ENCODE measurements around the gene PAXIP1.
"Not testable (repeated sequence)": the region's sequence is repeated elsewhere in the genome, so short reads cannot be mapped to it uniquely, and the experiment has no call there.

Gene PAXIP1, protein sequence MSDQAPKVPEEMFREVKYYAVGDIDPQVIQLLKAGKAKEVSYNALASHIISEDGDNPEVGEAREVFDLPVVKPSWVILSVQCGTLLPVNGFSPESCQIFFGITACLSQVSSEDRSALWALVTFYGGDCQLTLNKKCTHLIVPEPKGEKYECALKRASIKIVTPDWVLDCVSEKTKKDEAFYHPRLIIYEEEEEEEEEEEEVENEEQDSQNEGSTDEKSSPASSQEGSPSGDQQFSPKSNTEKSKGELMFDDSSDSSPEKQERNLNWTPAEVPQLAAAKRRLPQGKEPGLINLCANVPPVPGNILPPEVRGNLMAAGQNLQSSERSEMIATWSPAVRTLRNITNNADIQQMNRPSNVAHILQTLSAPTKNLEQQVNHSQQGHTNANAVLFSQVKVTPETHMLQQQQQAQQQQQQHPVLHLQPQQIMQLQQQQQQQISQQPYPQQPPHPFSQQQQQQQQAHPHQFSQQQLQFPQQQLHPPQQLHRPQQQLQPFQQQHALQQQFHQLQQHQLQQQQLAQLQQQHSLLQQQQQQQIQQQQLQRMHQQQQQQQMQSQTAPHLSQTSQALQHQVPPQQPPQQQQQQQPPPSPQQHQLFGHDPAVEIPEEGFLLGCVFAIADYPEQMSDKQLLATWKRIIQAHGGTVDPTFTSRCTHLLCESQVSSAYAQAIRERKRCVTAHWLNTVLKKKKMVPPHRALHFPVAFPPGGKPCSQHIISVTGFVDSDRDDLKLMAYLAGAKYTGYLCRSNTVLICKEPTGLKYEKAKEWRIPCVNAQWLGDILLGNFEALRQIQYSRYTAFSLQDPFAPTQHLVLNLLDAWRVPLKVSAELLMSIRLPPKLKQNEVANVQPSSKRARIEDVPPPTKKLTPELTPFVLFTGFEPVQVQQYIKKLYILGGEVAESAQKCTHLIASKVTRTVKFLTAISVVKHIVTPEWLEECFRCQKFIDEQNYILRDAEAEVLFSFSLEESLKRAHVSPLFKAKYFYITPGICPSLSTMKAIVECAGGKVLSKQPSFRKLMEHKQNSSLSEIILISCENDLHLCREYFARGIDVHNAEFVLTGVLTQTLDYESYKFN

DNA sequence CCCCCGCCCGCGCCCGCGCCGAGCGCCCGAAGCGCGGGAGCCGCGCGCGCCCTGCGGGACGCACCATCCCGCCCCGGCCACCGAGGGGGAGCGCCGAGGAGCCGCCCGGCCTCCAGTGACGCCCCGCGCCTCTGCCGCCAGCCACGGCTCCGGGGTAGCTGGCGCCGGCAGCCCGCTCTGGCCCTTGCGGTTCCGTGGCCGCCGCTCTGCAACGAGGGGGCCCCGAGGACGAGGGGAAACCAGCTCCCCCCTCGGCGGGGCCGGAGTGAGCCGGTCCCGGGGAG, at the start of gene PAXIP1:
Gene PAXIP1 (minus strand): TSS at position 33 of the 284 bp plus-strand sequence. CDS start 195 bp downstream, outside the sequence.
- peak; percentile 61 to 75 for DNase-seq

DNA sequence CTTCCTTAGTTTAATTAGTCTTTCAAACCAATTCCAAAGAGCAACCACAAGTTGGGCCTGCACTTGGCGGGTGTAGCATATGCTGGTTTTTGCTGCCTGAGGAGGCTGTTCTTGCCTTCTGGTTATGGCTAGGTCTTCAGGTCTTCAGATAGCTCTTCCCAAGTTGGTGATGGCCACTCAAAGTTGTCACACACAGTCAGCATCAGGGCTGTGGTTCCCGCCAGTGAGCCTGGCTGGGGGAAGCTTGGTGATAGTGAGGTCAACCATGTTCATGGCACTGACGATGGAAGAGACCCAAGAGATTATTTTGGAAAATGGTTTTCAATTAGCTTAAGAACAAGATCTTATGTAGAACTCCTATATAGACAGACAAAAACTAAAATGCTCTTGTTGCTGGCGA, 48.4 kb upstream of the PAXIP1 start:
- no peak for DNase-seq

DNA sequence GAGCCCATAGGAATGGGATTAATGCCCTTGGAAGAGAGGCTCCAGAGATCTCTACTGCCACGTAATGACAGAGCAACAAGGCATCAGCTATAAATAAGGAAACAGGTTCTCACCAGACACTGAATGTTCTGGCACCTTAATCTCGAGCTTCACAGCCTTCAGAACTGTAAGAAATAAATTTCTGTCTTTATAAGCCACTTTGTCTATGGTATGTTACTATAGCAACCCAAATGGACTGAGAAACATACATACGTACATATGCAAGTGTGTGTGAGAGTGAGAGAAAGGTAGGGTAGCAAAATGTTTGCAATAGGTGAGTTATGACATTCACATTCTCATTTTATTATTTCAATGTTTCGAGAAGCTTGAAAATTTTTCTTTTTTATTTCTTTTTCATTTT, 45.1 kb upstream of the PAXIP1 start:
- no peak for DNase-seq

DNA sequence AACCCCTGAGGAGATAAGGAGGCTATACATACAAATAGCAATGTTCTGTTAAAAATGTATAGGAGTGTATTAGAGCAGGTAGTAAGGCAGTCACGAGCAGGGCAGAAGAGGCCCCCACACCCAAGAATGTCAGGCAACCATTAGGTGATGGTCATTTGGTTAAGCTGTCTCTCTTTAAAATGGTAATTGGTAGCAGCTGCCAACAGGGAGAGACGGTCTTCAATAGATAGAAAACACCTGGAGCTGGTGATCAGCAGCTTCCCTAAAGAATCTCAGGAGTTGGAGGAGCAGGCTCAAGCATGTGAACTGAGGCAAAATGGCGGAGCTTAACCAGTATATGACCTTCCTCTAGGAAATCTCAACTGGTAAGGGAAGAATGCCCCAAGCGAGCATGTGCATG, 40.8 kb upstream of the PAXIP1 start:
- DNase-seq = no peak

DNA sequence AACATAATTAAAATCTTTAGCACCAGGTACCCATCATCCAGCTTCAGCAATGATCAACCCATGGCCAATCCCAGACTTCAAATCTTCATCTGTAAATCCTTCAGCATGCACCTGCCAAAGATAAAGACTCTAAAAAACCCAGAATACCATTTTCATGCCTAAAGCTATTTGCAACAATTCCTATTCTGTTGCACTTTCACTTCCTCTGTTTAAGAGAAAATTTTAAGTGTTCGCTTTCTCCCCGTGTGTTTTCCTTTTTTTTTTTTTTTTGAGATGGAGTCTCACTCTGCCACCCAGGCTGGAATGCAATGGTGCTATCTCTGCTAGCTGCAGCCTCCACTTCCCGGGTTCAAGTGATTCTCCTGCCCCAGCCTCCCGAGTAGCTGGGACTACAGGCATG, 35.4 kb upstream of the PAXIP1 start:
- no peak for DNase-seq

DNA sequence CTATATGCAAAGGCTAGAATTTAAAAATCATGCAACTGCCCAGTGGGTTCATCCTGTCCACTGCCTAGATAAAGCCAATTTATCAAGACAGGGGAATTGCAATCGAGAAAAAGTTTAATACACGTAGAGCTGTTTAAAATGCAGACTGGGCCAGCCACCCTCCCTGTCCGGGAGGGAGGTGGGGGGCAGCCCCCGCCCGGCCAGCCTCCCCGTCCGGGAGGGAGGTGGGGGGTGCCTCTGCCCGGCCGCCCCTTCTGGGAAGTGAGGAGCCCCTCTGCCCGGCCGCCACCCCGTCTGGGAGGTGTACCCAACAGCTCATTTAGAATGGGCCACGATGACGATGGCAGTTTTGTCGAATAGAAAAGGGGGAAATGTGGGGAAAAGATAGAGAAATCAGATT, 31.6 kb upstream of the PAXIP1 start:
- not testable (repeated sequence) for DNase-seq

DNA sequence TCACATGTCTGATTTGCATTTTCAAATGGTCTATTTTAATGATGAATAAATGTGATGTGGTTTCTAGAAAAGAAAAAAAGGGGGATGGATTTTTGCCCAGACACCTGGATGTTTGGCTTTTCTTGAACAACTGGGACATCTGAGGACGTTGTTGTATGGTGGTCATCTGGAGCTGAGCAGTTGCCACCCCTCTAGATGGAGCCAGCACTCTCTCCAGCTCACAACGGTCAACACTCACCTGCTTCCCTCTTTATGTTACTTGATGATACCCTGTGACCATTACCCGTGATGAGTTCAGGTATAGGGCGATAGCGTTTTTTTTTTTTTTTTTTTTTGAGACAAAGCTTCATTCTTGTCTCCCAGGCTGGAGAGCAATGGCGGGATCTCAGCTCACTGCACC, 30.1 kb upstream of the PAXIP1 start:
- DNase-seq = no peak

DNA sequence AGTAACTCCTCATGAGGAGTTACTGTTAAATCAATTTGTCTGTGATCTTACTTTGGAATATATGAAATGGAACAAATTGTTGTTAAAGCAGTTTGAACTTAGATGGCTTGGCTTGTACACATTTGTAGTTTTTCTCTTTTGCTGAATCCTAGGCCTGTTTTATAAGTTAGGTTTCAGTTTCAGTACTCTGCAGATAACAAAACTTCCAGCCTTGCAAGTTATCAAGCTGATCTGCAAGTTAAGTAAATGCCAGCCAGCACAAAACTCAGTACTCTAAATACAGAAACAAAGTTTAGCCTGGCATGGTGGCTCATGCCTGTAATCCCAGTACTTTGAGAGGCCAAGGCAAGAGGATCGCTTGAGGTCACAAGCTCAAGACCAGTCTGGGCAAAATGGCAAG, 25.0 kb upstream of the PAXIP1 start:
- DNase-seq = no peak

DNA sequence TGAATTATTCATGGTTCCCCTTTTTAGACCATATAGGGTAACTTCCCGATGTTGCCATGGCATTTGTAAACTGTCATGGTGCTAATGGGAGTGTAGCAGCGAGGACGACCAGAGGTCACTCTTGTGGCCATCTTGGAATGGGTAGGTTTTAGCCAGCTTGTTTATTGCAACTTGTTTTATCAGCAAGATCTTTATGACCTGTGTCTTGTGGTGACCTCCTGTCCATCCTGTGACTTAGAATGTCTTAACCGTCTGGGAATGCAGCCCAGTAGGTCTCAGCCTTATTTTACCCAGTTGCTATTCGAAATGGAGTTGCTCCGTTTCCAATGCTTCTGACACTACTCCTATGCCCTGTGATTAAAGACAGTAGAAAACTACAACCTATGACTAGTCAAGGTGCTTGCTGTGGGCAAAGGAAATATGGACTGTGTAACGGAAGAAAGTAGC, 18.8 kb upstream of the PAXIP1 start:
- DNase-seq = no peak

DNA sequence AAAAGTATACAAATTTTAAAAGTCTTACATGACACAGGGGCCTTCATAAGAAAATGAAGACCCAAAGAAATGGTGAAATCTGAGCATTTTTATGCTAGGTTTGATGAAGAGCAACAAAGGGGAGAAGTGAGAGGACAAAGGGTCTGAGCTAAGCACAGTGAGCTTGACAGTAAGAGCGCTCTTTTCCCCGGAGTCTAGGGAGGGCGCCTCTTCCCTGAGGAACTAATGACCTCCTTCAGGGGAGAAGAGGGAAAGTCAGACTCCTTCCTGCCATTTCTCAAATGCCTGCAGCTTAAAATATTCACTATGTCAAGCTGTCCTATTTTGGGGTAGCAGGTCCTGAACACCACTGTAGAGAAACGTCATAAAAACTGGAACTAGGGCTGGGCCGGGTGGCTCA, 18.1 kb upstream of the PAXIP1 start:
- DNase-seq = no peak

DNA sequence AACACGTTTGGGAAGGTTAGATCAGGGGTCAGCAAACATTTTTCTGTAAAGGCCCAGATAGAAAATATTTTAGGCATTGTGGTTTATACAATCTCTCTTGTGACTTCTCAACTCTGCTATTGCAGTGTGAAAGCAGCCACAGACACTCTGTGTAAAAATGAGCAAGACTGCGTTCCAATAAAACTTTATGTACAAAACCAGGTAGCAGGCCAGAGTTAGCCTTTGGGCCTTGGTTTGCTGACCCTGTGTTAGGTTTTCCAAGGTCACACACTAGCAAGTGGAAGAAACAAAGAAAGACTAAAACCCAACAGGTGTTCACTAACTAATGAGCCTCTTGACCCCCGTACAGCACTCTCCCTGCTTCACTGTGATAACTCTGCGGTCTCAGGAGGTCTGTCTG, 14.9 kb upstream of the PAXIP1 start:
- DNase-seq = no peak

DNA sequence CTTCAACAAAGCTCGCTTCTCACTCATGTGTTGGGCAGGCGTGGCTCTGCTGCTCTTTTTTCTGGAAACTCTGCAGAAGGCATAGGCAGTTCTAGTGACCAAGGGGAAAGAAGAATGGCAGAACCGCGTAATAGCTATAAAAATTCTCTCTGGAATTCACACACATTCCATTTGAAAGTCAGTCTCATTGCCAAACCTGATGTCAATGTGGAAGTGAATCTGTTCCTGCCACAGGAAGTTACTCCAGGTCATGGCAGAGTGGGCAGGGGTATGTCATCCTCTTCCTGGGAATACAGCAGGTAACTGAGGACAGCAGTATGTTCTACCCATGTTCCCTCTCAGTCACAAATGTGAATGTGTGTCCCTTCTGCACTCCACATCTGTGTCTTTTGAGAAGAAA, 8.2 kb upstream of the PAXIP1 start:
- DNase-seq = no peak

DNA sequence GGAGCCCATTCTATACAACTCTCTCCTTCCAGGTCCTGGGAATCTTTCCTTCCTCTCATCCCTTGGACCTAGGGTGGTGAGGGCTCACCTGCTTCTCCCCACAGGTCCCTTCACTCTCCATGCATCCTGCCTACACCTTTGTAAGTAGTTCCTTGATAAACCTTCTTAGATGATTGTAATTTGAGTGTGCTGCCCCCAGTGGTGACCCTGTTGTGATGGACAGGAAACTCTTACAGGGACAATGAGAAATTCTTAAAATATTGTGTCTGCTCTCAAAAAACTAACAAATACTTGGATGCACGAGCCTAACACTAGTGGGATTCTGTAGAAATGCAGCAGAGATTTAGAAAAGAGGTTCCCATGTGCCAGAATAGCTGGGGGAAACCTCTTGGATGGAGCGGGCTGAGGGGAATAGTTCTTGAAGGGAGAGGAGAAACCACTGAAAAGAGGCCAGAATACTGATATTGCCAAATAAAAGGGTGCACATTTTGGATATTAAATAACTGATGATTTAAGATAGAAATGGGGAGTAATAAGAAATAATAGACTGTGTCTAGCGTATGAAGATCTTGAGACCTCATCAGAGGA, 6.7 kb upstream of the PAXIP1 start:
- peak in 1 of 2 donors; percentile 24 for DNase-seq

DNA sequence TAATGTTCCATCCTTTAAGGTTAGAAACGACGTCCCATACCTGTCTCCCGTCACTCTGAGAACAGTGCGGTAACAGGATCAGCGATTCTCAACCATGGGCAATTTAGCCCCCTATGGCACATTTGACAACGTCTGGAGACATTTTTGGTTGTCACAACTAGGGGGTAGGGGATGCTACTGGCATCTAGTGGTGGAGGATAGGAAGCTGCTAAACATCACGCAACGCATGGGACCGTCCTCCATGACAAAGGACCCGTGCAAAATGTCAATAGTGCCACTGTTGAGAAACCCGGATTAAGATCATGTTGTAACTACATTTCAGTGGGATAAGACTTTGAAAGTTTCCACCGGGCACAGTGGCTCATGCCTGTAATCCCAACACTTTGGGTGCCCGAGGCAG, 5.0 kb upstream of the PAXIP1 start:
- DNase-seq = peak in 1 of 2 donors; percentile 22

DNA sequence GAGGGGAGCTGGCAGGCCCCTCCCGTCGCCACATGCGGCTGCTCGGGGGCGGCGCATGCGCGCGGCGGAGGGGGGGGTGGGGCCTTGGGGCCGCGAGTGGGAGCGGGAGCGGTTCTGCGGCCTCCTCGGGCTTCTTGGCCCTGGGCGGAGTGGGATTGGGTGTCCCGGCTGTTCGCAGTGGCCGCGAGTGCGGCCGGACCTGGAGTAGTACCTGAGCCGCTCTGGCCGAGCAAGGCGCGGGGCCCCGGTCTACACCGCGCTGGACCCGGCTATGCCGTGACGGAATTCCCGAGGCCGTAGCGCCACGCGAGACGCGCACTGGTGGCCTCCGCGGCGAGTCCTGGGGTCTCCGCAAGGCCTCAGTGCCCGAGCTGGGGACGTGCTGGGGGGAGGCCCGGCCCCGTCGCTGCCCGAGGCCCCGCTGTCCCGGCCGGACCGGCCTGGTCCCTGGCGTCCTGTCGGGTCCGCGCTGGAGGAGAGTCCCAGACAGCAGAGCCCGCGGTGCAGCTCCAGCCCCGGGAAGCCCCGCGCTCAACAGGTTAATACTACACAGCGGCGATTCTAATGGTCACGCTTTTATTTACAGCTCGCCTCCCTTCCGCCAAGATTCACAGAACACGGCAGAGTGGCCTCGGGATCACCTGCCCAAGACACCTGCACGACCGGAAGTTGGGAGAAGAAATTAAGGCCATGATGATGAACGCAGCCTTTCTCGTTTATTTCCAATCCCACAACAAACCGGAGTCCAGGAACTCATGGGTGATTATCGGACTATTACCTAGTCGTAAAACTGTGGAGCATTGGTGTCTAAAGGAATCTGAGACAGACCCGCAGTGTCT, 671 bp upstream of the PAXIP1 start:
- DNase-seq = peak; percentile 76 to 88

DNA sequence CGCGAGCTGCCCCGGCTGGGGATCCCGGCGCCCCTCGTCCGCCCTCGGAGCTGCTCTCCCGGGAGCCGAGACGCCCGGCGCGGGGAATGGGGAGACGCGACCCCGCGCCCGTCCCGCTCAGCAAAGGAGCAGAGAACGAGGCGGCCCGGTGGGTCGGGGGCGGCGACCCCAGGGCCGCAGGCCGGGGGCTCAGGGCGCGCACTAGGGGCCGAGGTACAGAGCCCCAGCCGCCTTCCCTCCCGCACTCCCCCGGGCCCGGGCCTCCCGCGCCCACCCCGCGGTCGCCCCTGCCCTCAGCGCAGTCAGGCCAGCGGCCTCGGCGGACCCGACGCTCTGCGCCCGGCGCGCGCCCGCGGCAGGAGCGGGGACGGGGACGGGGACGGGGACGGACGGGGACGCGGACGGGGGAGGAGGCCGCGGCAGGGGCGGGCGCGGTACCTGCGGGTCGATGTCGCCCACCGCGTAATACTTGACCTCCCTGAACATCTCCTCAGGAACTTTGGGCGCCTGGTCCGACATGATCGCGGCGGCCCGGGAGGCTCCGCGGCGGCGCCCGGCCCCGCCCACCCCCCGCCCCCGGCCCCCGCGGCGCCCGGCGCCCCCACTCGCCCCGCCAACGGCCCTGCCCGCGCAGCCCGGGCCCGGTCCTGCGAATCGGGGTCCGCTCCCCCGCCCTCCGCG, 373 bp downstream of the PAXIP1 start:
- DNase-seq = peak in 1 of 2 donors; percentile 5

DNA sequence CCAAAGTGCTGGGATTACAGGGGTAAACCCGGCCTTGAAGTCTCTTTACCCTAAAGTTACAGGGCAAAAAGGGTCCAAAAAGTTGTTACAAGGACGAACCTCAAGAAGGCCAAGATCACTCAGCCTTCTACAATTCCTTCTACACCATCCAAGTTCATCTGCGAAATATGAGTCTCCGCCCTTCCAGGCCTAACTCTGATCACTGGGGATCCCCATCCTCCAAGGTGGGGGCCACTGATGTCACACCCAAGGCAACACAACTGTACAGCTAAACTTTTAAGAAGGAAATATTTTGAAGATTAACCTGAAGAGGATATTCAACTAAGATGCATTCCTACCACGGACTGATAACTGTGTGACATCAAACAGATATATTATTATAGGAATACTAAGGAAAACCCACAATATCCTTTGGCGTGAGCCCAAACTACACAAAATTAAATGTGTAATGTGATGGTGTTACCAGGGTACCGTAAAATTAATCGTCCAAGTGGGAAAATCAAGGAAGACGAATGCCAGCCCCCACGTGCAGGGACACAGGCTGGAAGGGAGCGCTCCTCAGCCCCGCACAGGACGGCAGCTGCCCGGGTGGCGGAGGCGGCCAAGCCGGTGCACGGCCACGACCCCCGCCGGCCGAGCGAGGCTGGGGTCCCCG, 1.0 kb downstream of the PAXIP1 start:
- peak in 1 of 2 donors; percentile 8 for DNase-seq

DNA sequence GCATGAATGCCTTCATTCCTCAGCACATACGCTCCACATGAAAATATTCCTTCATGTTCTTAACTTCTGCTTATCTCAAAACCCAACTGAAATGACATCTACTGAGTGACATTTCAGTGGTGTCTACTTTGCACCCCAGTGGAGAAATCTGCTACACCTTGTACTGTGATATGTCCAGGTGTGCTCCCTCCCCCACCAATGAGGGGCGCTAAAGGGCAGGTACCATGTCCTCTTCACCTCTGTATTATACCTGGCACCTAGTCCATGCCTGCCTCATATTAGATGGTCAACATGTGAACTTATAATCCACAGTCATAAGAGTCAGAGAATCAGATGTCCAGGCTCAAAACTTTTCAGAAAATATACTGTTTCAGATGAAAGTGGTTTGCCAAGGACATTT, 2.1 kb downstream of the PAXIP1 start:
- DNase-seq = no peak

DNA sequence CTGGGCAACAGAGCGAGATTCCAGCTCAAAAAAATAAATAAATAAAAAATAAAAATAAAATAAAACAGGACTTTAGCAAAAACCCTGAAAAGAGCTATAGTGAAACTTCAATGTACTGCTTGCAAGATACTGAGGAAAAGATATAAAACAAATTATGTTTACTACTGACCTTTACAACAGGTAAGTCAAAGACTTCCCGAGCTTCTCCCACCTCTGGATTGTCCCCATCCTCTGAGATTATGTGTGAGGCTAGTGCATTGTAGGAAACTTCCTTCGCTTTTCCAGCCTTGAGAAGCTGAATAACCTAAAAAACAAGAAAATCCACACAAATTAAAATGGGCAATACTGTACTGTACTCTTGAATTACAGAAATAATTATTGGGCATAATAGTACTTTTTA, 4.4 kb downstream of the PAXIP1 start:
- no peak for DNase-seq

DNA sequence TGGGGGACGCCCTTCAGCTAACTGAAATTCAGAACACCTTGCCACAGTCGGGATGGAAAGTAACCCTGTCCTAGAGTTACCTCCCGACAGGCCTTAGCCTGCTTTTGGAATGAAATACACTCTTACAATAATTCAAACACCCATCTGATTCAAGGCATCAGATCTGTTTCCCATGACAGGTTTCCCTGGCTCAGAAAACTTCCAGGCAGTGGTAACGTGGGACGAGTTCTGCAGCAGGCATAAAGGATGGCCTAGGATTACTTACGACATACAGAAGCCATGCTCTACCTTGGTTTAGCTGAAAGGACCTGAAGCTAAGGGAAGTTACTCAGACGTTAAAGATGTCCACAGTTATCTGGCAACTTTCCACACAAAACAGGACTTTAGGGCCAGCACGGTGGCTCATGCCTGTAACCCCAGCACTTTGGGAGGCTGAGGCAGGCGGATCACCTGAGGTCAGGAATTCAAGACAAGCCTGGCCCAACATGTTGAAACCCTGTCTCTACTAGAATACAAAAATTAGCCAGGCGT, 5.0 kb downstream of the PAXIP1 start:
- DNase-seq = no peak

DNA sequence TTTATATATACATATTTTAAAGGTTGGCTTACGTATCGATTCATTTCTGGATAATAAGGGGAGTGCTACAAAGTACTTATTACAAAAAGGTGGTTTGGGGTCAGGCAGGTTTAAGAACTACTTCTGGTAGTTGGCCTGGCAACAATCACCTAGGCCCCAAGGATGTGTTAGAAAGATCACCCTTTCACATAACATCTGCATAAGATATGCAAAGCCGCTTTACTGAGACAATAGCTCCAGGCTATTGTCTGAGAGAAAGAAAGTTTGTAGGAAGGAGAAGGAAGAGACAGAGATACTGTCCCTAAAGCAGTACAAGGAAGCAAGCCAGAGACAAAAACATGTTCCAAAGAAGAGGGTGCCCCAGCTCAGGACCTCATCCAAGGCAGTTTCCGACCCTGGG, 6.2 kb downstream of the PAXIP1 start:
- DNase-seq = no peak

Measured in activated CD4-positive, alpha-beta T cell treated with anti-CD3 and anti-CD28 coated beads for 4 hours (primary cell).